Duodenal mucosa (tissue), 2 donors: ENCODE results near the gene TRERF1.
"Not testable (repeated sequence)": the region's sequence is repeated elsewhere in the genome, so short reads cannot be mapped to it uniquely, and the experiment has no call there.

Source experiments
- H3K27ac ChIP-seq: one replicate; pipeline ENCODE4 v1.7.0; 2013; ENCODE audit warnings: low read depth, low read length
- H3K27me3 ChIP-seq, 2 donors: one replicate each; pipeline ENCODE4 v1.7.0; 2013; ENCODE audit warnings: low read length in 2 of 2, control low read depth in 1 of 2; ENCODE audit not compliant: insufficient read depth in 2 of 2, control insufficient read depth in 1 of 2
- H3K36me3 ChIP-seq, 2 donors: one replicate each; pipeline ENCODE4 v1.7.0; 2013; ENCODE audit warnings: low read length in 2 of 2, control low read depth in 1 of 2; ENCODE audit not compliant: insufficient read depth in 2 of 2, control insufficient read depth in 1 of 2
- H3K4me1 ChIP-seq, 2 donors: one replicate each; pipeline ENCODE4 v1.7.0; 2013; ENCODE audit warnings: low read length in 2 of 2, control low read depth in 1 of 2; ENCODE audit not compliant: insufficient read depth in 2 of 2, control insufficient read depth in 1 of 2
- H3K4me3 ChIP-seq, 2 donors: one replicate each; pipeline ENCODE4 v1.7.0; 2013; ENCODE audit warnings: low read length in 2 of 2, low read depth in 1 of 2
- H3K9ac ChIP-seq, 2 donors: one replicate each; pipeline ENCODE4 v1.7.0; 2013; ENCODE audit warnings: low read length in 2 of 2, low read depth in 1 of 2
- H3K9me3 ChIP-seq, 2 donors: one replicate each; pipeline ENCODE4 v1.7.0; 2013; ENCODE audit warnings: low read length in 2 of 2, control low read depth in 1 of 2; ENCODE audit not compliant: control insufficient read depth in 1 of 2

Gene TRERF1

GRCh38 chr6:42193491-42193894, 258.2 kb downstream of the TRERF1 start:
- H3K4me3 ChIP-seq: no peak overlapping the region
- H3K4me1 ChIP-seq: peaks cover 9 to 10% of the 10 kb centered on the region in 2 donors
- no peak overlapping the region for H3K27ac ChIP-seq
- no peaks in the 10 kb centered on the region for H3K27me3 ChIP-seq
- H3K9ac ChIP-seq: no peak overlapping the region
- no peaks in the 10 kb centered on the region for H3K9me3 ChIP-seq
- H3K36me3 ChIP-seq: no peaks in the 10 kb centered on the region

- not testable (repeated sequence) for H3K36me3 ChIP-seq, H3K9ac ChIP-seq, H3K9me3 ChIP-seq, H3K27ac ChIP-seq, H3K27me3 ChIP-seq, H3K4me1 ChIP-seq, H3K4me3 ChIP-seq
Observed at GRCh38 chr6:42192385-42192784, 259.3 kb downstream of the TRERF1 start.

- Histone ChIP-seq H3K9ac (no peak overlapping the region), H3K9me3 (no peaks in the 10 kb centered on the region), H3K27ac (no peak overlapping the region), H3K27me3 (no peaks in the 10 kb centered on the region), H3K4me3 (no peak overlapping the region), H3K36me3 (no peaks in the 10 kb centered on the region), H3K4me1 (no peaks in the 10 kb centered on the region)
Observed at GRCh38 chr6:42190554-42191183, 261.1 kb downstream of the TRERF1 start.

GRCh38 chr6:42188406-42188805, 263.3 kb downstream of the TRERF1 start:
- Histone ChIP-seq H3K27ac (no peak overlapping the region), H3K4me3 (no peak overlapping the region), H3K27me3 (no peaks in the 10 kb centered on the region), H3K36me3 (no peaks in the 10 kb centered on the region), H3K9me3 (no peaks in the 10 kb centered on the region), H3K9ac (no peak overlapping the region), H3K4me1 (no peaks in the 10 kb centered on the region)

GRCh38 chr6:42185597-42185996, 266.1 kb downstream of the TRERF1 start:
- H3K9me3 ChIP-seq: no peaks in the 10 kb centered on the region
- H3K27me3 ChIP-seq: no peaks in the 10 kb centered on the region
- no peak overlapping the region for H3K27ac ChIP-seq
- H3K4me1 ChIP-seq: no peaks in the 10 kb centered on the region
- no peaks in the 10 kb centered on the region for H3K36me3 ChIP-seq
- H3K9ac ChIP-seq: no peak overlapping the region
- H3K4me3 ChIP-seq: no peak overlapping the region

- H3K4me3 ChIP-seq: no peak overlapping the region
- no peak overlapping the region for H3K9ac ChIP-seq
- no peaks in the 10 kb centered on the region for H3K36me3 ChIP-seq
- H3K27me3 ChIP-seq: no peaks in the 10 kb centered on the region
- H3K9me3 ChIP-seq: no peaks in the 10 kb centered on the region
- no peaks in the 10 kb centered on the region for H3K4me1 ChIP-seq
- no peak overlapping the region for H3K27ac ChIP-seq
Observed at GRCh38 chr6:42184475-42184874, 267.3 kb downstream of the TRERF1 start.

- no peaks in the 10 kb centered on the region for H3K36me3 ChIP-seq
- no peaks in the 10 kb centered on the region for H3K27me3 ChIP-seq
- H3K9ac ChIP-seq: no peak overlapping the region
- H3K9me3 ChIP-seq: no peaks in the 10 kb centered on the region
- no peaks in the 10 kb centered on the region for H3K4me1 ChIP-seq
- no peak overlapping the region for H3K27ac ChIP-seq
- H3K4me3 ChIP-seq: no peak overlapping the region
Observed at GRCh38 chr6:42182101-42182500, 269.6 kb downstream of the TRERF1 start.

- Histone ChIP-seq H3K27me3 (no peaks in the 10 kb centered on the region), H3K9ac (no peak overlapping the region), H3K4me1 (no peaks in the 10 kb centered on the region), H3K9me3 (no peaks in the 10 kb centered on the region), H3K27ac (no peak overlapping the region), H3K36me3 (no peaks in the 10 kb centered on the region), H3K4me3 (no peak overlapping the region)
Observed at GRCh38 chr6:42179945-42180313, 271.8 kb downstream of the TRERF1 start.

- no peaks in the 10 kb centered on the region for H3K9me3 ChIP-seq
- H3K27me3 ChIP-seq: no peaks in the 10 kb centered on the region
- no peak overlapping the region for H3K9ac ChIP-seq
- H3K27ac ChIP-seq: no peak overlapping the region
- no peak overlapping the region for H3K4me3 ChIP-seq
- H3K36me3 ChIP-seq: no peaks in the 10 kb centered on the region
- no peaks in the 10 kb centered on the region for H3K4me1 ChIP-seq
Observed at GRCh38 chr6:42179261-42179944, 272.3 kb downstream of the TRERF1 start.

GRCh38 chr6:42177514-42178364, 274.0 kb downstream of the TRERF1 start:
- no peak overlapping the region for H3K4me3 ChIP-seq
- no peak overlapping the region for H3K27ac ChIP-seq
- H3K27me3 ChIP-seq: no peaks in the 10 kb centered on the region
- H3K36me3 ChIP-seq: no peaks in the 10 kb centered on the region
- no peaks in the 10 kb centered on the region for H3K4me1 ChIP-seq
- H3K9me3 ChIP-seq: no peaks in the 10 kb centered on the region
- H3K9ac ChIP-seq: no peak overlapping the region
